GM12865 (cell line): ENCODE measurements around the gene UNC119.

Source experiments
- DNase-seq: peaks from one replicate; pipeline ENCODE4 v3.0.0; 2010; ENCODE audit warnings: low read depth
- H3K4me3 ChIP-seq: 2 replicates; pipeline ENCODE4 v1.5.1; 2011; ENCODE audit warnings: mild to moderate bottlenecking, low read depth, low read length, control low read depth
- CTCF ChIP-seq: IDR thresholded peaks from 2 replicates; pipeline ENCODE4 v1.5.1; 2011; ENCODE audit warnings: low read length, control low read depth, low read depth, inconsistent platforms; ENCODE audit not compliant: insufficient read depth; ENCODE audit errors: missing control alignments

Gene UNC119

GRCh38 chr17:28563475-28563874 lies 11.1 kb upstream of the UNC119 start:
- no peak for DNase-seq
- no peak for TF ChIP-seq CTCF
- H3K4me3 ChIP-seq, result no peak overlapping the region

- DNase-seq, result no peak
- TF ChIP-seq CTCF, result no peak
- H3K4me3 ChIP-seq, result no peak overlapping the region
These were observed 2.6 kb upstream of the UNC119 start for GRCh38 chr17:28555022-28555421.

GRCh38 chr17:28554565-28554964 lies 2.1 kb upstream of the UNC119 start:
- TF ChIP-seq CTCF, result no peak
- DNase-seq, result no peak
- no peak overlapping the region for H3K4me3 ChIP-seq

- no peak overlapping the region for H3K4me3 ChIP-seq
- TF ChIP-seq CTCF, result no peak
- DNase-seq, result no peak
These were observed 629 bp upstream of the UNC119 start for GRCh38 chr17:28553000-28553505.

DNA sequence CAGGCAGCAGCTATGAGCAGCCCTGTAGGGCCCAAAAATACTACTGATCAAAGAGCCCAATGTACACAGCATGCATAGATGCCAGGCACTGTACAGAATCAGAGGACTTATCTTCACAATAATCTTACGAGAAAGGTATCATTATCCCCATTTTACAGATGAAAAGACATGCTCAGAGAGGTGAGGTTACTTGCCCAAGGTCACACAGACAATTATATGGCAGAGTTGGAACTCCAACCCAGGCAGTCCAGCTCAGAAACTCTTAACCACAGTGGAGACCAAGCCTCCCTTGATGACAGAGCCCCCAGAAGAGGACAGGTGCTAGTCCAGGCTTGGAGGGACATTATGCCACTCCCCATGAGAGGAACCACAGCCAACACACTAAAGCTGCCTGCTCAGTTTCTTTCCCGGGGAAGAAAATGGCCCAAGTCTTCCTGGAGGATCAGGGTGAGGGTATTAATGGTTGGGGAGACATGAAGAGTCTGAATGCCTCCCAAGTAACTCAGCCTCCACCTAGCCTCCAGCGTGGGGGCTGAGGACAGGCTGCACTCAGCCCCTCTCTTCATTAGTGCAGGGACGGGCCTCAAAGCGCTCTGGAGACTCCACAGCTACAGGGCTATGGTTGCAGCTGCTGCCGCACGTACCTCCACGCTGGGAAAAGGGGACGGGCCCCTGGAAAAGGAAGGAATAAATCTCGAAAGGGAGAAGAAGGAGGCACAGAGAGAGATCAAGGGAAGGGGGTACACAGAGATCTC lies 826 bp downstream of the UNC119 start:
- H3K4me3 ChIP-seq, result peak overlapping the region; percentile 70
- no peak for DNase-seq
- TF ChIP-seq CTCF, result no peak

DNA sequence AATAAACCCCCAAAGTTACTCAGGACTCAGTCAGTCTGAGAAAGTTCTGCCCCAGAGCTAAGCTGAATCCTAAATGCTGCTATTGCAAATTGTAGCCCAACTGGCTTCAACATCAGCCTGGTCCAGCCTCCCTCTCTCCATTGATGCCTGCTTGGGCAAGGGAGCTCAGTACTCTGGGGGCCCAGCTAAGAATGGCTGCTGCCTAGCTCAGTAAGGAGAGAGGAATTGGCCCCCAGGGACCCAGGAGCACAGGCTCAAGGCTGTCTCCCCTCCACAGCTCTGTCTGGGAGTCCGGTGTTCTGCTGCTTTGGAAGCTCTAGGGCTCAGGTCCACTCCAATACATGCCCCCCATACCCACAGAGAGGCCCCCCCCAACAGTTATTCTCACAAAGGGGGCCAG lies 1.6 kb downstream of the UNC119 start:
- DNase-seq, result no peak
- peak overlapping the region; percentile 70 for H3K4me3 ChIP-seq

More for the DNA sequence above, 1.6 kb downstream of the UNC119 start:
- TF ChIP-seq CTCF, result no peak
